GM12892 (cell line): ENCODE results near the gene GRM4.
A peak's percentile ranks its signal among the peaks of the same experiment; 100 is the strongest.

ENCODE experiments used
- DNase-seq: peaks from one replicate; pipeline ENCODE4 v3.0.0; 2011; ENCODE audit not compliant: insufficient read length
- FAIRE-seq: peaks from 2 replicates; lab custom pipeline; 2011; peaks lifted over from hg19 to GRCh38; lab: Jason Lieb, UNC
- POLR2A ChIP-seq: IDR thresholded peaks from 2 replicates; pipeline ENCODE4 v1.6.1; 2011; ENCODE audit warnings: low read depth, low read length, control low read depth
- POLR2AphosphoS5 ChIP-seq: IDR thresholded peaks from 2 replicates; pipeline ENCODE4 v1.6.1; 2011; ENCODE audit warnings: low read depth, low read length, control low read depth
- TAF1 ChIP-seq: IDR thresholded peaks from 2 replicates; pipeline ENCODE4 v1.6.1; 2011; ENCODE audit warnings: low read depth, mild to moderate bottlenecking, control low read depth, low read length, borderline replicate concordance

Gene GRM4

GRCh38 chr6:34027939-34028441 lies 117.9 kb downstream of the GRM4 start:
- TF ChIP-seq POLR2AphosphoS5 = no peak
- no peak for TF ChIP-seq POLR2A
- TF ChIP-seq TAF1 = no peak
- FAIRE-seq (no peak), DNase-seq (no peak)

DNA sequence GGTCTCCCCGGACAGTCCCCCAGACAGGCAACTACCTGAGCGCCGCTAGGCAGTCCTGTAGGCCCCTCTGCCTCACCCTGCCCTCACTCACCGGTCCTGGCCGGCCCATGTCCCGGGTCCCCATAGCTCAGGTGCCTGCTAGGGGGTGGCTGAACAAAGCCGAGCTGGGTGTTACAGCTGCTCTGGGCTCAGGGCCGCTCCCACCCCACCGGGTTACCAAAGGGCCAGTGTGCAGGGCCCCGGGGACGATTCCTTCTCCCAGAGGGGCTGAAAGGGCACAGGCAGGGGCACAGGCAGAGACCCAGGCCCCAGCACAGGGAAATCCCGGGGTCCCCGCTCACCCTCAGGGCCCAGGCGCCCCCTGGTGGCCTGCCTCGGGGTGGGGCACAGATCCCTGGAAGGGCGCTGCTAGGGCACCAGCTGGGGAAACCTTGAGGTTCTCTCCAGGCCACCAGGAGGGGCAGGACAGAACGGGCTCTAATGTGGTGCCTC lies 118.4 kb downstream of the GRM4 start:
- TF ChIP-seq POLR2A = no peak
- TF ChIP-seq TAF1 = no peak
- TF ChIP-seq POLR2AphosphoS5 = no peak
- no peak for FAIRE-seq
- DNase-seq = peak; percentile 79

- TF ChIP-seq POLR2A = no peak
- TF ChIP-seq TAF1 = no peak
- FAIRE-seq (no peak), DNase-seq (no peak)
These were observed 120.0 kb downstream of the GRM4 start for GRCh38 chr6:34025861-34026260.

DNA sequence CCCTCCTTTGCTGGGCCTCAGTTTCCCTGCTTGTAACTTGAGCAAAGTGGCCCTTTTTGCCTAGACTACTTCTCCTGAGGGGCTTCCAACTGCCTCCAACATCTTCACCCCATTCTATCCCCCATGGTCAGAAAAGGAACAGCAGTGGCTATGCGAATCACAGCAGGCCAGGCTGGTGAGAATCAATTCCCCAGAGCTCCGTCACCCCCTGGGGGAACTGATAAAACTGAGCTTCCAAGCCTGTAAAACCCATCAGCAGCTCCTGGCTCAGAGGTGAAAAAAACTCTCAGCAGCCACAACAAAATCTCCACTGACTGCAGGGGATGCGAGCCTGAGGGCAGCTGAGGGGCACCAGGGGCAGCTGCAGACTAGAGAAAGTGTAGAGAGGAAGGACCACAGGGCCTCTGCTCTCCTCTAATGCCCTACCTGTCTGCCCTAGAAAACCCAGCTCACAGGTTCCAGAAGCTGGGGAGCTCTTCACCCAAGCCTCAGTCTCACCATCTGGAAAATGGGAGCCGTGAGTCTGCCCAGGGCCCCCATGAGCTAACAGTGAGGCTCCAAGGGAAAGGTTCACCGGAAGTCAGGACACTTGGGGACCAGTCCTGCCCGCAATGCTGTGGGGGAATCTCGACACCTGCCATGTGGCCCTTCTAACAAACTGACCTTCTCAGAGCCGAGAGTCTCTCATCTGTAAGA lies 120.6 kb downstream of the GRM4 start:
- no peak for FAIRE-seq
- no peak for DNase-seq
- no peak for TF ChIP-seq TAF1
- TF ChIP-seq POLR2A = no peak

GRCh38 chr6:34022873-34023255 lies 123.0 kb downstream of the GRM4 start:
- TF ChIP-seq TAF1 = no peak
- TF ChIP-seq POLR2AphosphoS5 = no peak
- TF ChIP-seq POLR2A = no peak
- DNase-seq = no peak
- no peak for FAIRE-seq

GRCh38 chr6:34022250-34022872 lies 123.5 kb downstream of the GRM4 start:
- FAIRE-seq = no peak
- TF ChIP-seq POLR2AphosphoS5 (no peak), TAF1 (no peak), POLR2A (no peak)

DNA sequence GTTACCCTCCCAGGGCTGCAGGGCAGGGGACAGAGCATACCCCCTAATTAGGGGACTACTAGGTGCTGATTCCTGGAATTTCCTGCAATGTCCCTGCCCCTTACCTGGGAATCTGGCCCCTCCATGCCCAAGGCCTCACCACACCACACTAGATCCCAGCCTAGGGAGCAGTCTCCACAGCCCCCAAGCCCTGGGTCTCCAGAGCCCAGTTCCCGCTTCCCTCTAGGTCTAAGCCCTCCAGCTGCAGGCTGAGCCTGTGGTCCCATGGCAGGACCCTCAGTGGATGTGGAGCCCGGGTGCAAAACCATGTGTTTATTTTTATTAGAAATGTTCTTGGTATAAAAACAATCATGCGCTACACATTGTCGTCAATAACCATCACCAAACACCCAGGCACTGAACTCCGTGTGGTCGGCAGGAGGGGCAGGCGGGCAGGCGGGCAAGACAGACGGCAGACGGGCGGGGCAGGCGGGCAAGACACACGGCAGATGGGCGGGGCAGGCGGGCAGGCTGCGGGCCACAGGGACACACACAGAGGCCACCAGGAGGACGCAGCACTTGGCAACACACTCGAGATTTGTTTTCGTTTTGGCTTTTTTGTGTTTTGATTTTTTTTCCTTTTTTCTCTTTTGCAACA lies 124.2 kb downstream of the GRM4 start:
- FAIRE-seq (no peak), DNase-seq (no peak)
- TF ChIP-seq POLR2A = no peak
- no peak for TF ChIP-seq TAF1
- no peak for TF ChIP-seq POLR2AphosphoS5

More at GRCh38 chr6:34022250-34022872, 123.5 kb downstream of the GRM4 start:
- DNase-seq = no peak

- no peak for DNase-seq
- FAIRE-seq = no peak
These were observed 124.9 kb downstream of the GRM4 start for GRCh38 chr6:34020807-34021553.

DNA sequence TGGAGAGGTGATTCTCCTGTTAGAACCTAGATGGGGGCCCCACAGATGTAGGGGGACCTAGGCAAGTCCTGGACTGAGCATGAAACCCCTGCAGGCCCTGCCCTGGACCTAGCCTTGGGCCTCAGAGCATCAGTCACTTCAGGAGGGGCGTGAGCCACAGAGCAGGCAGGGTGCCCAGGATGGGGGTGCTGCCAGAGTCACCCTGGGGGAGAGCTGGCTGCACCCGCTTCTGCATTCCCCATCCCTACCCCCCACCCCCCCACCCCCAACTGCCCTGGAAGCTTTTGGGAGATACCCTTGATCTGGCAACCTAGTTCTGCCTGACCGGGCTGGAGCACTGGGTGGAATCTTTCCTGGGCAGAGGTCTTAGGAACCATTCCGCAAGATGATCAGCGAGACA lies 125.6 kb downstream of the GRM4 start:
- no peak for TF ChIP-seq POLR2AphosphoS5
- TF ChIP-seq POLR2A = no peak
- TF ChIP-seq TAF1 = no peak
- no peak for FAIRE-seq

More at GRCh38 chr6:34020807-34021553, 124.9 kb downstream of the GRM4 start:
- no peak for TF ChIP-seq POLR2AphosphoS5
- no peak for TF ChIP-seq TAF1

GRCh38 chr6:34018961-34019606 lies 126.8 kb downstream of the GRM4 start:
- TF ChIP-seq TAF1 = no peak
- TF ChIP-seq POLR2A = no peak
- no peak for TF ChIP-seq POLR2AphosphoS5
- DNase-seq (no peak), FAIRE-seq (no peak)

More for the DNA sequence above, 125.6 kb downstream of the GRM4 start:
- DNase-seq = no peak

DNA sequence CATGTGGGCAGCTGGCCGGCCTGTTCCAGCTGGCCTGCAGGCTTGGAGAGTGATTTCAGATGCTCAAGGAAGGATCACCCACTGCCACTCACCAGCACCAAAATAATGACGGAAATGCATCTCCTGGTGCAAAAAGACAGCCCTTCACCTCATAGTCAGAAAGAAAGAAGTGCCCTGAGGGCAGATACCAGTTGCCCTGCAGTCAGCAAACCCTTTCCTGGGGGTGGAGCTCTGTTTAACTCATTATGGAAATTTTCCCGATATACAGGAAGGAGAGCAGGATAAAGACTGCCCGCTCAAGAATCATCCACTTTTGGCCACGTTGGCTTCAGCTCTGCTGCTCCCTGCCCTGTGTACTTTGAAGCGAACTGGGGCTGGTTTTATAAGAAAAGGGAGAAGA lies 127.9 kb downstream of the GRM4 start:
- FAIRE-seq (no peak), DNase-seq (no peak)
- TF ChIP-seq TAF1 (no peak), POLR2A (no peak), POLR2AphosphoS5 (no peak)
